Fibroblast of villous mesenchyme (primary cell): ENCODE results near the gene KXD1. TPM values are rescaled to one million over a fixed set of nuclear protein-coding genes. Genes with fewer than 3 reads are reported as not detected.
A peak's percentile ranks its signal among the peaks of the same experiment; 100 is the strongest.
"Not testable (repeated sequence)": the region's sequence is repeated elsewhere in the genome, so short reads cannot be mapped to it uniquely, and the experiment has no call there.

ENCODE experiments used
- DNase-seq: peaks from one replicate; pipeline ENCODE4 v3.0.0-alpha.2; 2010; ENCODE audit warnings: low read depth
- H3K4me3 ChIP-seq: 2 replicates; pipeline ENCODE4 v1.5.1; 2011; ENCODE audit warnings: low read depth, mild to moderate bottlenecking, low read length
- total RNA-seq: library from RNA; depleted of rRNA; stranded (reverse); fragments of >200 nt; gene quantifications from 2 replicates; pipeline ENCODE4 v1.2.3, GENCODE V29; 2012
- TF ChIP-seq, protein P1 (sequence below): IDR thresholded peaks from 2 replicates; pipeline ENCODE4 v1.5.1; 2012; ENCODE audit warnings: low read depth, mild to moderate bottlenecking, low read length; ENCODE audit not compliant: insufficient read depth

KXD1 gene
- total RNA-seq, 1 donor: 92.8 TPM

GRCh38 chr19:18517606-18518005 lies 40.1 kb upstream of the KXD1 start:
- H3K4me3 ChIP-seq: no peak overlapping the region
- TF ChIP-seq, protein P1, sequence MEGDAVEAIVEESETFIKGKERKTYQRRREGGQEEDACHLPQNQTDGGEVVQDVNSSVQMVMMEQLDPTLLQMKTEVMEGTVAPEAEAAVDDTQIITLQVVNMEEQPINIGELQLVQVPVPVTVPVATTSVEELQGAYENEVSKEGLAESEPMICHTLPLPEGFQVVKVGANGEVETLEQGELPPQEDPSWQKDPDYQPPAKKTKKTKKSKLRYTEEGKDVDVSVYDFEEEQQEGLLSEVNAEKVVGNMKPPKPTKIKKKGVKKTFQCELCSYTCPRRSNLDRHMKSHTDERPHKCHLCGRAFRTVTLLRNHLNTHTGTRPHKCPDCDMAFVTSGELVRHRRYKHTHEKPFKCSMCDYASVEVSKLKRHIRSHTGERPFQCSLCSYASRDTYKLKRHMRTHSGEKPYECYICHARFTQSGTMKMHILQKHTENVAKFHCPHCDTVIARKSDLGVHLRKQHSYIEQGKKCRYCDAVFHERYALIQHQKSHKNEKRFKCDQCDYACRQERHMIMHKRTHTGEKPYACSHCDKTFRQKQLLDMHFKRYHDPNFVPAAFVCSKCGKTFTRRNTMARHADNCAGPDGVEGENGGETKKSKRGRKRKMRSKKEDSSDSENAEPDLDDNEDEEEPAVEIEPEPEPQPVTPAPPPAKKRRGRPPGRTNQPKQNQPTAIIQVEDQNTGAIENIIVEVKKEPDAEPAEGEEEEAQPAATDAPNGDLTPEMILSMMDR: no peak
- DNase-seq: no peak

GRCh38 chr19:18518639-18519038 lies 39.0 kb upstream of the KXD1 start:
- no peak overlapping the region for H3K4me3 ChIP-seq
- no peak for DNase-seq
- TF ChIP-seq, protein P1: no peak

DNA sequence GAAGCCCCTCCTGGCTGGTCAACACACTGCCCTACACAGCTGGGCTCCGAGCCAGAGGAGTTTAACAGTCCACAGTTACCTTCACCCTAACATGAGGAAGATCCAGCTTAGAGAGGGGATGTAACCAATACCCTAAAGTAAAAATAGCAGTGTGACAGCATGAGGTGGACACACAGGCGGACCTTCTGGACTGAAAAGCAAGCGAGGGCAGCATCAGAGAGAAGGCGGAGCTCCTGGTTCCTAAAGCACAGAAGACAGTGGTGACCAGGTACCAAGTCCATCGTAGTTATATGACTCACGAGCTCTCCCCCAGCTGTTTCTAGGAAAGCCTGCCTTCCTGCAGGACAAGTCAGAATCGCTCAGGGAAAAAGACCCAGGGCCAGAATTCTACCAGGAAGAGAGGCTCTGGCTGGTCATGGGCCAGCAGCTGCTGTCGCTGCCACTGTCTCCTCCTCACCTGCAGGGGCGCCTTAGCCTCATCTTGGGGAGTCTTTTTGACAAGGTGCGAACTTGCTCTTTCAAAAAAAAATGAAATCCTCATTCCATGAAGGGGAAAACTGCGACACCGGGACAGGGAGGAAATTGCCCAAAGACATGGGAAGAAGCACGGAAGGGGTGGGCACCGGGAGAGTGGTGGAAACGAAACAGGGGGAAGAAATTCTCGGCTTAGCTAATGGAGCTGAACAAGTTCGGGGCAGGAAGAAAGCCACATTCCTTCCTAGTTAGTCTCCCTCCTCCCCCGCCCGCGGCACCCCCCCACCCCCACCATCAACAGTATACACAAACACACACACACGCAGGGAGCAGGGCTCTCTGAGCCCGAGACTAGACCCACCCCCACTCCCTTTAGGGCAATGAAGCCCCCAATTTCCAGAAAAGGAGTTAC lies 37.5 kb upstream of the KXD1 start:
- DNase-seq: peak; percentile 84
- TF ChIP-seq, protein P1: peak; percentile 68
- H3K4me3 ChIP-seq: peak overlapping the region; percentile 76

DNA sequence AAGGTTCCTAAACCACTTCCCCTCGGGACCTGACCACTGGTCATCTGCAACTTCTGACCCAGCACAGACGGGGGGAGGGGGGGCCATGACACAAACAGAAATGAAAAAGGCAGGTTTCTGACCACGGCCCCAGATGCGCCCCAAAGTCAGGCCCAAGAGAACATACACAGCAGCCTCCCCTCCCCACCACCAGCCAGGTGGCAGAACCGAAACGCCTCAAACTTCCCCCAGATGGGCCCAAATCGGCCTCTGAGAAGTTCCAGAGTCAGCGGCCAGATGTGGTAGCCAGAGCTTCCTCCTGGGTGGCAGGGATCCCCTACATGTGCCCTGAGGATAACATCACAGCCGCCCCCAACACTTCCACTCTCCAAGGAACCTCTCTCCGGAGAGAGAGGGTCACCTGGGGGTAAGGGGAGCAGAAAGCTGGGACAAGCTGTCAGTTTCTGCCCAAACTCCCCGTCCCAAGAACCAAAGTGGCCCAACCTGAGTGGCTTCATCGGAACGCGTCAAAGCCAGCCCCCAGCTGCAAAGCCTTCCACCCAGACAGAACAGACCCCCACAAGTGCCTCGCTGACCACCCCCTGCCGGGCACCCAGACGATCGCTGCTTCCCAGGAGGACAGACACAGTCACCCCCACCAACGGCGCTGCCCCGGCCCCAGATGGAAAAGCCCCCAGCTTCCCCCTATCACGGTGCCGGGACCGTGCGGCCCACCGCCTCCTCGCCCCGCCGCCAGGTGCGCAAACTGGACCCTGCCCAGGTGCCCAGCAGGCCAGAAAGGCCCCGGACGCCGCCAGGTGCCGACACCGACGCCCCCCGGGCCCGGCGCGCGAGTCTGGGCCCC lies 36.6 kb upstream of the KXD1 start:
- H3K4me3 ChIP-seq: peak overlapping the region; percentile 76
- DNase-seq: peak; percentile 53
- TF ChIP-seq, protein P1: no peak

DNA sequence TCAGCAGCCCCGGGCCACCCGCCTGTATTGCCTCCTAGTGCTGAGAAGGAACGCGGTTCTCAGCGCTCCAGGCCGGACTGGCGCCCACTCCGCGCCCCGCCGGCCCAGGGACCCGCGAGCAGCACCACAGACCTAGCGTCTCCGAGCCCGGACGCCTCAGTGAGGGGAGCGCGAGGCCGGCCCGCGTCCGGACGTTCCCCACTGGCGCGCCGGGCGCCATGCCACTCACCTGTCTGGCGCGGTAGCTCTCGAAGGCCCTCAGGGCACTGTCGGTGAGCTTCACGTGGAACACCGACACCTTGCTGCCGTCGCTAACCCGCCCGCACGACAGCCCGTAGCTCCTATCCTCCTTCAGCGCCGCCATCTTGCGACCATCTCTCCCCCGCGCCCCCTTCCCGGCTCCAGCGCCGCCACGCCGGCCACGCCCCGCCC lies 36.0 kb upstream of the KXD1 start, which contains the start of gene ELL:
Gene ELL, minus strand, starts transcription at position 379 of the 432 bp plus-strand sequence. Its CDS starts 15 bp downstream, at position 364.
- TF ChIP-seq, protein P1: no peak
- no peak for DNase-seq
- peak within 1 kb of the TSS; percentile 76 for H3K4me3 ChIP-seq

DNA sequence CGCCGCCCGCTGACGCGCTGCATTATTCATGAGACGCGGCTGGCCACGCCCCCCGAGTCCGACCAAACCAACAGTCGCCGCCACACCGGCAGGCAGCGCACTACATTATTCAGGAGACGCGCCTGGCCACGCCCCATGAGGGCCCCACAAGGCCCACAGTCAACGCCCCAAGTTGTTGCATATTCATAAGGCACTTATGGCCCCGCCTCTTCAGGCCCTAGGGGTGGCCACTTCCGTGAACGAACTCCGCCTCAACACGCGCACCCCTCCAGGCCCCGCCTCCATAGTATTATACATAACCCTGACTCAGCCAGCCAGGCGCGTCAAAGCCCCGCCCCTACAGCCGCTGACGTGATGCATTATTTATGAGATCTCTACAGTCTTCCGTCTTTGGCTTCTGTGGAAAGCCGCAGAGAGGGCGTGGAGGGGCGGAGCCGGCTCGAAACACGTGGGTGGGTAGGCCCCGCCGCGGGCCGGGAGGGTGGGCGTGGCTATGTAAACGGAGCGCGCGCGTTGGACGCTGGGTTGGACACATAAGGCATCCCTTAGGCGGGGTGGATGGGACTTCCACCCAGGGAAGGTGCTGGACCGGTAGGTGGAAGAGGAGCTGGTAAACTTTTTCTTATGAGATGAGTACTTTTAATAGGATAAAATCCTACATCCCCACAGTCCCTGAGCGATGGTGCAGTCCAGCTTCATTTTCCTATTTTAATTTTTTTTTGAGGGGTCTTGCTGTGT lies 35.4 kb upstream of the KXD1 start:
- peak; percentile 100 for DNase-seq
- TF ChIP-seq, protein P1: peak; percentile 12
- H3K4me3 ChIP-seq: peak overlapping the region; percentile 76

GRCh38 chr19:18522862-18523440 lies 34.7 kb upstream of the KXD1 start:
- DNase-seq: not testable (repeated sequence)
- H3K4me3 ChIP-seq: peak overlapping the region; percentile 38
